ENCODE data around the gene RSRC2.
"Not testable (repeated sequence)": the region's sequence is repeated elsewhere in the genome, so short reads cannot be mapped to it uniquely, and the experiment has no call there.

The RSRC2 gene

DNA sequence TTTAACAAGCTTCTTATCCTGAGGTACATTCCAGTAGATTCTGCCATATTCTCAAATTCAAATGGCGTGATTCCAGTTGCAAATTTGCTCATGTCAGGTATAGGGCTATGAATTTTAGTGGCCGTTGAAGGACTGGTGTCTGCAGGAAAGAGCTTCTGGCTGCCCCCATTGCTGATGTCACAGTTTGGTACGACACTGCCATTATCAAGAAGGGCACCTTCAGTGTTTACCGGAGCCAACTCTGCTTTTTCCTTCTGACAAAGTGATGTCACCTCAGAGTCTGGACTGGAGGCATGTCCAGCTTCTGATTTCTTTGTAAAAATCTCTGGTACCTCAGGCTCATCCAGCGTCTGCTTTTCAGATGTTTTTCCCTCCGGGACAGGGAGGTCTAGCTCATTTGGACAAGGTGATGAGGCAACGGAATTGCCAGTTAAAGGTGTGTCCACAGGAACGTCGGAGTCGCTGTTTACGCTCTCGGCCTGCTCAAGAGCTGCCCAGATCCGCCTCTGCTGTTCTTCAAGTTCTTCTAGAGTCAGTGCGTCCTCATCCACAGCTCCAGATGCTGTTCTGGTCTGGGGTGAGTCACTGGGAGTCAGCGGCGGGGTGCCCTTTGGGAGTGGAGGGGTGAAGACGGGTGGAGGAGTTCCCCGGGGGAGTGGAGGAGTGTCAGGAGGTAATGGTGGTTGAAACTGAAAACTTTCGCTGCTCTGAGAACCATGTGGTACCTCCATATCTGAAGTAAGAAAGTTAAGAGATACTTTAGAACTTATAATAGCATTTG, 53.0 kb downstream of the RSRC2 start:
- no peak overlapping the region for H3K4me3 ChIP-seq (replicated peaks in 1 of 2; ENCODE audit: low read depth in 2 of 2, low read length in 2 of 2)
- TF ChIP-seq, protein P1, sequence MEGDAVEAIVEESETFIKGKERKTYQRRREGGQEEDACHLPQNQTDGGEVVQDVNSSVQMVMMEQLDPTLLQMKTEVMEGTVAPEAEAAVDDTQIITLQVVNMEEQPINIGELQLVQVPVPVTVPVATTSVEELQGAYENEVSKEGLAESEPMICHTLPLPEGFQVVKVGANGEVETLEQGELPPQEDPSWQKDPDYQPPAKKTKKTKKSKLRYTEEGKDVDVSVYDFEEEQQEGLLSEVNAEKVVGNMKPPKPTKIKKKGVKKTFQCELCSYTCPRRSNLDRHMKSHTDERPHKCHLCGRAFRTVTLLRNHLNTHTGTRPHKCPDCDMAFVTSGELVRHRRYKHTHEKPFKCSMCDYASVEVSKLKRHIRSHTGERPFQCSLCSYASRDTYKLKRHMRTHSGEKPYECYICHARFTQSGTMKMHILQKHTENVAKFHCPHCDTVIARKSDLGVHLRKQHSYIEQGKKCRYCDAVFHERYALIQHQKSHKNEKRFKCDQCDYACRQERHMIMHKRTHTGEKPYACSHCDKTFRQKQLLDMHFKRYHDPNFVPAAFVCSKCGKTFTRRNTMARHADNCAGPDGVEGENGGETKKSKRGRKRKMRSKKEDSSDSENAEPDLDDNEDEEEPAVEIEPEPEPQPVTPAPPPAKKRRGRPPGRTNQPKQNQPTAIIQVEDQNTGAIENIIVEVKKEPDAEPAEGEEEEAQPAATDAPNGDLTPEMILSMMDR (IDR thresholded peaks at IDR 0.05; ENCODE audit: low read depth, low read length), result no peak
- DNase-seq (ENCODE audit: low read depth in 2 of 2), result peak; percentile 39 to 86

DNA sequence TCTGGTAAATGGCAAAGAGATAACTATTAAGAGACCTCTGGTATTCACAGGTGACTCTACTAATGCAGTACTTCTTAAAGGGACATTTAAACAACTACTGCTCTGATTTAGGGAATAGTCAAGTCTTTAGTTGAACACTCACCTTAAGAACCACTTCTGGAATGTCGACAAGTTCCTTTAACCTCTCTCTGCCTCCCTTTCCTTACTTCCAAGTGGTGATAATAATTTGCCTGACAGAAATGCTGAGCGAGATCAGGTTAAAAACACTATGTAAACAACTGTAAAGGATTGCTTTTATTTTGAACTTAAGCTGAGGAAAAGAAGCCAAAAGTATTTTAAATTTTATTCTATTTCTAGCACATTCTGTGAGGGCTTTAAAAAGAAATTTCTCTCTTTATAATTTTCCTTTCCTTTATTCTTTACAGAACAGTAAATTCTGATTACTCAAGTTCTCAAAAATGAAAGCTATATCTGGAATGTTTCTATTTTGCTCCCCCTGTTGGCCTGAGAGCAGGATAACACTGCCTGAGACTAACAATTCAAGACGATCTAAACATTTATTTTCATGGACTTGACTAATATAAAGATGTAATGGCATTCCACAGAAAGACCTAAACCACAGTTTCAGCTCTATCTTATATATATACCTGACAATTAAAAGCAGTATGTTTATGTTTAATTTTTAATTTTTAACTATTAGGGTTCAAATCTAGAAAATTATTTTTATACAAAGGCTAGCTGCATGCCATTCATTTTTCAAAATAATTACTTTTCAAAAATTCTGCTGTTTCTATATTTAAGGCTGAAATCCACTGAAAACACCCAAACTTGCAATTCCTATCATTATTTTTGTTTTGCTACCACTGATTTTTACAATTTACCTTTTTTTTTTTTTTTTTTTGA, 55.2 kb downstream of the RSRC2 start:
- peak; percentile 86 to 89 for DNase-seq (ENCODE audit: low read depth in 2 of 2)
- TF ChIP-seq, protein P1 (IDR thresholded peaks at IDR 0.05; ENCODE audit: low read depth, low read length), result peak; percentile 77
- no peak overlapping the region for H3K4me3 ChIP-seq (replicated peaks in 1 of 2; ENCODE audit: low read depth in 2 of 2, low read length in 2 of 2)

DNA sequence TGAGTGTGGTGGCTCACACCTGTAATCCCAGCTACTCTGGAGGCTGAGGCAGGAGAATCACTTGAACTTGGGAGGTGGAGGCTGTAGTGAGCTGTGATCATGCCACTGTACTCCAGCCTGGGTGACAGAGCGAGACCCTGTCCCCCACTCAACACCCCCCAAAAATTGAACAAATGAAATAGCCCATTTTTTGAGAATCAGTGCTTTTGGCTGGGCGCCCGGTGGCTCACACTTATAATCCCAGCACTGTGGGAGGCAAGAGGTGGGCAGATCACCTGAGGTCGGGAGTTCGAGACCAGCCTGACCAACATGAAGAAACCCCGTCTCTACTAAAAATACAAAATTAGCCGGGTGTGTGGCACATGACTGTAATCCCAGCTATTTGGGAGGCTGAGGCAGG, 56.2 kb downstream of the RSRC2 start:
- H3K4me3 ChIP-seq (replicated peaks in 1 of 2; ENCODE audit: low read depth in 2 of 2, low read length in 2 of 2); DNase-seq (ENCODE audit: low read depth in 2 of 2): not testable (repeated sequence)

DNA sequence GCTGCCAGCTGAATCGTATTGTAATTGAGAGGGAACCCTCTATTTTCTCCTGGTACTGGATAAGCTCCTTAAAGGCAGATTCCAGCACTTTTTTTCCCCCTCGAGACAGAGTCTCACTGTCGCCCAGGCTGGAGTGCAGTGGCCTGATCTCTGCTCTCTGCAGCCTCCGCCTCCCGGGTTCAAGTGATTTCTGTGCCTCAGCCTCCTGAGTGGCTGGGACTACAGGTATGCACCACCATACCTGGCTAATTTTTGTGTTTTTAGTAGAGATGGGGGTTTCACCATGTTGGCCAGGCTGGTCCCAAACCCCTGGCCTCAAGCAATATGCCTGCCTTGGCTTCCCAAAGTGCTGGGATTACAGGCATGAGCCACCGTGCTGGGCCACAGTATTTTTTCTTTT, 56.9 kb downstream of the RSRC2 start:
- H3K4me3 ChIP-seq (replicated peaks in 1 of 2; ENCODE audit: low read depth in 2 of 2, low read length in 2 of 2); DNase-seq (ENCODE audit: low read depth in 2 of 2): not testable (repeated sequence)

DNA sequence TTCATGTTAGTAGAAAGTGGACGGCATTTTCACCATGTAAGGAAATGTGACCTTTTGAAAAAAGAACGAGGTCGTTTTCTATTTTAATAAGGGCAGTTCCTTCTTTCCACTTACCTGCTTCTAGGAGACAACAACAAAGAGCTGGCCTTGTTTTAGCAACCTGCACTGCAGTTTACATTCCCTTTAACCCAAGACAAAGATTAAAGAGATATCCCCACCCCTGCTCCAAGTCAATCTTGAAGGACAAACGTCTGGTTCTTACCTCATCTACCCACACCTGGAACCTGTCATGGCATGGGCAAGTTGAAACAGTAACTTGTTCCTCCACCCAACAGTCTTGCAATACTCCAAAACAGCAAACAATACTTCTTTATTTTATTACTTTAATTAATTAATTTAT, 58.8 kb downstream of the RSRC2 start:
- no peak overlapping the region for H3K4me3 ChIP-seq (replicated peaks in 1 of 2; ENCODE audit: low read depth in 2 of 2, low read length in 2 of 2)
- DNase-seq (ENCODE audit: low read depth in 2 of 2), result no peak
- TF ChIP-seq, protein P1 (IDR thresholded peaks at IDR 0.05; ENCODE audit: low read depth, low read length), result no peak

DNA sequence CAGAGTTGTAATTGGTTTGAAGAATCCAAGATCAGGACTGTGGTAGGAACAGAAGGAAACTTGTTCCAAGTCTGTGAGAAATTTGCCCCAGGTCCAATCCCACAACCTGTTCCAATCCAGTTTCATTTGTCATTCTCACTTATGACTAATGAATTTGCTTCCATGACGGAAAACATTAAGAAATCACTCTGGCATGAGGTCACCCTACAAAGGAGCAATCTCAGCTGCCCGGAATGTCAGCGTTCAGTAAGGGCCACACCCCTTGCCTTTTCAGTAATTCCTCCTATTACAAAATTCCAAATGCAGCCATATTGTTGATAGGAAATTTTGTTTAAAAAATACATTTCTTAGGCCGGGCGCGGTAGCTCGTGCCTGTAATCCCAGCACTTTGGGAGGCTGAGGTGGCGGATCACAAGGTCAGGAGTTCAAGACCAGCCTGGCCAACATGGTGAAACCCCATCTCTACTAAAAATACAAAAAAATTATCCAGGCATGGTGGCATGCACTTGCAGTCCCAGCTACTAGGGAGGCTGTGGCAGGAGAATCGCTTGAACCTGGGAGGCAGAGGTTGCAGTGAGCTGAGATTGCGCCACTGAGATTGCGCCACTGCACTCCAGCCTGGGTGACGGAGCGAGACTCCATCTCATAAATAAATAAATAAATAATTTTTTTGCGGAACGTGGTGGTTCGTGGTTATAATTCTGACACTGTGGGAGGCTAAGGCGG, 62.3 kb downstream of the RSRC2 start:
- peak; percentile 96 to 99 for DNase-seq (ENCODE audit: low read depth in 2 of 2)
- not testable (repeated sequence) for H3K4me3 ChIP-seq (replicated peaks in 1 of 2; ENCODE audit: low read depth in 2 of 2, low read length in 2 of 2)

DNA sequence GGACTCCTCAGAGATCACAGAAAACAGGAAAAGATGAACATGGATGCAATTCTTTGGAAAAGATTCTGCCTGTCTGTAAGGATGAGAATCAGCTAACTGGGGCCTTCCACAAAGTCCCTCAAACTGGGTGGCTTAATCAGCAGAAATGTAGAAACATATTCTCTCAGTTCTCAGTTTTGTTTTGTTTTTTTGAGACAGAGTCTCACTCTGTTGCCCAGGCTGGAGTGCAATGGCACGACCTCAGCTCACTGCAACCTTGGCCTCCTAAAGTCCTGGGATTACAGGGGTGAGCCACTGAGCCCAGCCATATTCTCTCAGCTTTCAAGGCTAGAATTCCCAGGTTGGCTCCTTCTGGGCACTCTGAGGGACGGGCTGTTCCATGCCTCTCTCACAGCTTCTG, 66.1 kb downstream of the RSRC2 start:
- no peak overlapping the region for H3K4me3 ChIP-seq (replicated peaks in 1 of 2; ENCODE audit: low read depth in 2 of 2, low read length in 2 of 2)
- no peak for DNase-seq (ENCODE audit: low read depth in 2 of 2)
- TF ChIP-seq, protein P1 (IDR thresholded peaks at IDR 0.05; ENCODE audit: low read depth, low read length), result no peak

DNA sequence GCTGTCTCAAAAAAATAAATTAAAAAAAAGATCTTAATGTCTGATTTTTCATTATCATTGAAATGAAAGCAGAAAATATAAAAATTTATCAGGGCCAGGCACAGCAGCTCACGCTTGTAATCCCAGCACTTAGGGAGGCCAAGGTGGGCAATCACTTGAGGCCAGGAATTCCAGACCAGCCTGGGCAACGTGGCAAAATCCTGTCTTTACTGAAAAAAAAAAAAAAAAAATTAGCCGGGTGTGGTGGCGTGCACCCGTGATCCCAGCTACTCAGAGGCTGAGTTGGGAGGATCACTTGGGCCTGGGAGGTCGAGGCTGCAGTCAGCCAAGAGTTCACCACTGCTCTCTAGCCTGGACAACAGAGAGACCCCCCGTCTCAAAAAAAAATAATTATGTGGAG, 66.7 kb downstream of the RSRC2 start:
- TF ChIP-seq, protein P1 (IDR thresholded peaks at IDR 0.05; ENCODE audit: low read depth, low read length), result no peak
- DNase-seq (ENCODE audit: low read depth in 2 of 2), result no peak
- no peak overlapping the region for H3K4me3 ChIP-seq (replicated peaks in 1 of 2; ENCODE audit: low read depth in 2 of 2, low read length in 2 of 2)
